Measurements from ENCODE around the gene MLPH. TPM values are rescaled to one million over a fixed set of nuclear protein-coding genes. Genes with fewer than 3 reads are reported as not detected.

Gene MLPH
- total and polyA plus RNA-seq, 9 of the 15 experiments (the other 6 are each of a cell fraction or from before 2014, with no cell fraction given) = 0.22 TPM; not detected in 8

DNA sequence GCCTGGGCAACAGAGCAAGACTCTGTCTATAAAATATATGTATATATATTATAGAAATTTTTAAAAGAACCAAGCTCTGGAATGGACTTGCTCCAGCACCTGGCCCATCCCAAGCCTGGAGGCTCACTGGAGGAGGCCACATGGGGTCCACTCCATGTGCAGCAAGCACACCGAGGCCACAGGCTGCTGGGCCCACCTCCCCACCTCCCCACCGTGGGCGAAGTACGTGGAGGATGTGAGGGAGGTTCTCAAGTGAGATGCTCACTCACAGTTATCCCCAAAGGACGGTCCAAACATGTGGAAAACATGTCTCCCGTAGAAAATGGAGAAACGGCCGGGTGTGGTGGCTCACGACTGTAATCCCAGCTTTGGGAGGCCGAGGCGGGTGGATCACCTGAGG lies 117.3 kb downstream of the MLPH start (continued):
- no peak for TF ChIP-seq POLR3A (IDR thresholded peaks at IDR 0.05; ENCODE audit: borderline replicate concordance, extremely low read depth, insufficient read depth, insufficient read length)
- TF ChIP-seq, protein P1, sequence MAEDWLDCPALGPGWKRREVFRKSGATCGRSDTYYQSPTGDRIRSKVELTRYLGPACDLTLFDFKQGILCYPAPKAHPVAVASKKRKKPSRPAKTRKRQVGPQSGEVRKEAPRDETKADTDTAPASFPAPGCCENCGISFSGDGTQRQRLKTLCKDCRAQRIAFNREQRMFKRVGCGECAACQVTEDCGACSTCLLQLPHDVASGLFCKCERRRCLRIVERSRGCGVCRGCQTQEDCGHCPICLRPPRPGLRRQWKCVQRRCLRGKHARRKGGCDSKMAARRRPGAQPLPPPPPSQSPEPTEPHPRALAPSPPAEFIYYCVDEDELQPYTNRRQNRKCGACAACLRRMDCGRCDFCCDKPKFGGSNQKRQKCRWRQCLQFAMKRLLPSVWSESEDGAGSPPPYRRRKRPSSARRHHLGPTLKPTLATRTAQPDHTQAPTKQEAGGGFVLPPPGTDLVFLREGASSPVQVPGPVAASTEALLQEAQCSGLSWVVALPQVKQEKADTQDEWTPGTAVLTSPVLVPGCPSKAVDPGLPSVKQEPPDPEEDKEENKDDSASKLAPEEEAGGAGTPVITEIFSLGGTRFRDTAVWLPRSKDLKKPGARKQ (CRISPR knock-in tag; IDR thresholded peaks at IDR 0.05) = no peak
- TF ChIP-seq ETV1 (tag; conservative IDR thresholded peaks at IDR 0.05; ENCODE audit: low read depth) = no peak
- no peak for TF ChIP-seq ZNF143 (CRISPR knock-in tag; IDR thresholded peaks at IDR 0.05)
- TF ChIP-seq VEZF1 (CRISPR knock-in tag; IDR thresholded peaks at IDR 0.05) = no peak
- no peak for TF ChIP-seq CBX2 (IDR thresholded peaks at IDR 0.05; ENCODE audit: insufficient read depth, low read length, poor library complexity, severe bottlenecking)
- no peak for TF ChIP-seq ELF4 (CRISPR knock-in tag; IDR thresholded peaks at IDR 0.05)
- no peak for TF ChIP-seq ZFP91 (CRISPR knock-in tag; IDR thresholded peaks at IDR 0.05)

Small RNA genes within 50 kb of the gene (microRNA-seq; reads per million reads assigned to microRNA genes)
- not detected for gene MIR6811 (ENCODE audit: borderline microRNAs expressed)

Small RNA genes within 50 kb of the gene (small RNA-seq; reads per million reads assigned to genes)
- gene MIR6811 = not detected
- not detected for gene RNU6-1140P

Other genes with a start within 250 kb of the MLPH start
- gene COL6A3, start 73.1 kb upstream of the MLPH start, total RNA-seq (2014; rRNA removed) = 1.5 and 2.1 TPM in 2 replicates
- gene COL6A3, start 73.1 kb upstream of the MLPH start, total RNA-seq (2014; rRNA removed; fragmentation: Illumina TruSeq; extraction: Trizol) = 1.6 TPM in 2 replicates
- gene COL6A3, start 73.1 kb upstream of the MLPH start, total RNA-seq (2015; rRNA removed; fragmentation: Illumina TruSeq; extraction: Trizol) = 2.0 and 2.5 TPM in 2 replicates
- 4.1 and 4.3 TPM in 2 replicates for gene COL6A3, start 73.1 kb upstream of the MLPH start, total RNA-seq (2021)
- 0.07 and 0.11 TPM in 2 replicates for gene COL6A3, start 73.1 kb upstream of the MLPH start, polyA plus RNA-seq (2011; rRNA removed)
- gene COL6A3, start 73.1 kb upstream of the MLPH start, polyA plus RNA-seq (2014; fragmentation: Illumina TruSeq; extraction: Trizol) = 2.7 and 2.9 TPM in 2 replicates
- under 1 TPM; 0.39 to 0.48 TPM for gene COL6A3, start 73.1 kb upstream of the MLPH start, polyA plus RNA-seq (2014; fragmentation: Nextera tagmentation; extraction: Ambion mirVana)
- 1.1 and 2.7 TPM in 2 replicates for gene COL6A3, start 73.1 kb upstream of the MLPH start, polyA plus RNA-seq (2014; rRNA removed)
- not detected in 2 replicates for gene PRLH, start 79.3 kb downstream of the MLPH start, total RNA-seq (2014; rRNA removed)
- gene PRLH, start 79.3 kb downstream of the MLPH start, total RNA-seq (2014; rRNA removed; fragmentation: Illumina TruSeq; extraction: Trizol) = not detected in 2 replicates
- gene PRLH, start 79.3 kb downstream of the MLPH start, total RNA-seq (2015; rRNA removed; fragmentation: Illumina TruSeq; extraction: Trizol) = not detected in 2 replicates
- not detected in 2 replicates for gene PRLH, start 79.3 kb downstream of the MLPH start, total RNA-seq (2021)
- gene PRLH, start 79.3 kb downstream of the MLPH start, polyA plus RNA-seq (2011; rRNA removed) = not detected in 2 replicates
- gene PRLH, start 79.3 kb downstream of the MLPH start, polyA plus RNA-seq (2014; fragmentation: Illumina TruSeq; extraction: Trizol) = not detected in 2 replicates
- not detected for gene PRLH, start 79.3 kb downstream of the MLPH start, polyA plus RNA-seq (2014; fragmentation: Nextera tagmentation; extraction: Ambion mirVana)
- gene PRLH, start 79.3 kb downstream of the MLPH start, polyA plus RNA-seq (2014; rRNA removed) = not detected in 2 replicates
- not detected in 2 replicates for gene RAB17, start 103.5 kb downstream of the MLPH start, total RNA-seq (2014; rRNA removed)
- gene RAB17, start 103.5 kb downstream of the MLPH start, total RNA-seq (2014; rRNA removed; fragmentation: Illumina TruSeq; extraction: Trizol) = not detected in 2 replicates
- not detected in 2 replicates for gene RAB17, start 103.5 kb downstream of the MLPH start, total RNA-seq (2015; rRNA removed; fragmentation: Illumina TruSeq; extraction: Trizol)
- 0.13 and 0.16 TPM in 2 replicates for gene RAB17, start 103.5 kb downstream of the MLPH start, total RNA-seq (2021)
- not detected in 2 replicates for gene RAB17, start 103.5 kb downstream of the MLPH start, polyA plus RNA-seq (2011; rRNA removed)
- gene RAB17, start 103.5 kb downstream of the MLPH start, polyA plus RNA-seq (2014; fragmentation: Illumina TruSeq; extraction: Trizol) = not detected in 2 replicates
- not detected for gene RAB17, start 103.5 kb downstream of the MLPH start, polyA plus RNA-seq (2014; fragmentation: Nextera tagmentation; extraction: Ambion mirVana)
- not detected in 2 replicates for gene RAB17, start 103.5 kb downstream of the MLPH start, polyA plus RNA-seq (2014; rRNA removed)
- gene LRRFIP1, start 140.3 kb downstream of the MLPH start, total RNA-seq (2014; rRNA removed) = 31.6 and 32.2 TPM in 2 replicates
- gene LRRFIP1, start 140.3 kb downstream of the MLPH start, total RNA-seq (2014; rRNA removed; fragmentation: Illumina TruSeq; extraction: Trizol) = 33.1 and 38.9 TPM in 2 replicates
- 25.5 and 28.1 TPM in 2 replicates for gene LRRFIP1, start 140.3 kb downstream of the MLPH start, total RNA-seq (2015; rRNA removed; fragmentation: Illumina TruSeq; extraction: Trizol)
- gene LRRFIP1, start 140.3 kb downstream of the MLPH start, total RNA-seq (2021) = 31.3 and 31.4 TPM in 2 replicates
- 18.3 and 26.8 TPM in 2 replicates for gene LRRFIP1, start 140.3 kb downstream of the MLPH start, polyA plus RNA-seq (2011; rRNA removed)
- gene LRRFIP1, start 140.3 kb downstream of the MLPH start, polyA plus RNA-seq (2014; fragmentation: Illumina TruSeq; extraction: Trizol) = 41.9 and 45.2 TPM in 2 replicates
- 10 to 100 TPM; 13.1 to 13.8 TPM for gene LRRFIP1, start 140.3 kb downstream of the MLPH start, polyA plus RNA-seq (2014; fragmentation: Nextera tagmentation; extraction: Ambion mirVana)
- 35.6 and 39.5 TPM in 2 replicates for gene LRRFIP1, start 140.3 kb downstream of the MLPH start, polyA plus RNA-seq (2014; rRNA removed)

Measured in K562 (cell line).